CD4-positive, alpha-beta T cell treated with Interleukin-2 at 100 ng/mL for 4 hours (primary cell): ENCODE measurements around the gene ENOX1.
A peak's percentile ranks its signal among the peaks of the same experiment; 100 is the strongest.
"Not testable (repeated sequence)": the region's sequence is repeated elsewhere in the genome, so short reads cannot be mapped to it uniquely, and the experiment has no call there.

Experiments used
- DNase-seq: peaks from one replicate; pipeline ENCODE4 v3.0.0-alpha.2; 2020; ENCODE audit warnings: low spot score

ENOX1 gene

DNA sequence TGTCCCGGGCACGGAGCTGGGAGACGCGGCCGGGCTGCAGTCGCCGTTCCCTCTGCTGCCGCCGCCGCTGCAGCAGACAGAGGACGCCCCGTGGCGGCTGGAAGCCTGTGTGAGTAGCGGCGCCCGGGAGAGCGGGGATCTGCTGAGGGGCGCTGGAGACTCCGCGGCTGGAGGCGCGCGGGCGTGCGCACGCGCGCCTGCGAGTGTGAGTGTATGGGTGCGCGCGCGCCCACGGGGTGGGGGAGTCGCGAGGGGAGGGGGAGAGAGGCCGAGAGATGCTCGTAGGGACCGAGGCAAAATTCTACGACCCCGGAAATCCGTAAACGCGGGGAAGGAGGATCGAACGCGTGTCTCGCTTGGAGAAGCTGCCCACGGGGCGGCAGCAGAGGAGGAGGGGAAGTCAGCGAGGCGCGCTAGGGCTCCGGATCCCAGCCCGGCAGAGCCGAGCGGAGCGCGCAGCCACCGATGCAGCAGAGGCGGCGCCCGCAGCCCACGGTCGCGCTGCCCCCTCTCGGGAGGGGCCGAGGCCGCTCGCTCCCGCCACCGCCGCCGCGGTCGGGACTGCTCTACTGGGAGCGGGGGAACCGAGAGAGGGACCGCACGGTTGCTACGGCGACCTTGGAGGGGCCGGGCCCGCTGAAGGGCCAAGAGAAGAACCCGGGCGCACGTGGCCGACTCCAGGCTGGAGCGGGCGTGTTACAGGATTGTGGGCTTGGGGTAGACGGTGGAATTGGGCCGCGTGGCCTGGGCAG is at the start of gene ENOX1:
Gene ENOX1, minus strand, starts transcription at position 207 of the 752 bp plus-strand sequence.
- DNase-seq: no peak

DNA sequence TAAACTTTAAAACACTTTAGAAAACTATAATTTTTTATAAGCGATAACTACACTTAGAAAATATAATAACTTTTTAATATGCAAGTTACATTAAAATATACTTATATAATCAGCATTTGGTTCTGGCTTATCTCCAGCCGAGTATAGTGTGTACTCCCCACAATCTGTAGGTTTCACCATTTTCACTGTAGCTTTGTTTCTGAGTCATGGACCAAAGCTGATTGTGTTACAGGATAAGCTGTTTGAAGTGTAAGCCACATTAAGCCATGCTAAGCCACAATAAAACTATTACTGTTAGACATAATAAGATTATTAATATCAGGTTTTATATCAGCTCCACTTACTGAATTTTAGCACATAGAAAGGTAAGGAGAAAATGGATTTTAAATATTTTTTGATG is 48.9 kb upstream of the ENOX1 start:
- DNase-seq: no peak

DNA sequence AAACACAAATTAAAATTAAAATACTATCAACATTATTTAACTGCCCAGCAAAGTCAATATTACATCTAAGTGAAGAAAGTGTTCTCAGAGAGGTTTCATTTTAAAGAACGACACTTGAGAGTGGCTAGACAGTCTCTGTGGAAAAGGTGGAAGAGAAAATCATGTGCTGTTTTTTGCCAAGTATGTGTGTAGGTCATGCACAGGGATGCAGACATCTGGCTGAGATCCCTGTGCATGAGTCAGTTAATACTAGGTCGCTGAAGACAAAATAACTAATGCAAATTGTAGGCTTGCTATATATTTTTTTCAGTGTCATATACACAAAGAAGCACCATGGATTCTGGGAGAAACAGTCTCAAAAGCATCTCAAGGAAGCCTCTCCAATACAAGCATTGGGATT is 44.3 kb upstream of the ENOX1 start:
- no peak for DNase-seq

DNA sequence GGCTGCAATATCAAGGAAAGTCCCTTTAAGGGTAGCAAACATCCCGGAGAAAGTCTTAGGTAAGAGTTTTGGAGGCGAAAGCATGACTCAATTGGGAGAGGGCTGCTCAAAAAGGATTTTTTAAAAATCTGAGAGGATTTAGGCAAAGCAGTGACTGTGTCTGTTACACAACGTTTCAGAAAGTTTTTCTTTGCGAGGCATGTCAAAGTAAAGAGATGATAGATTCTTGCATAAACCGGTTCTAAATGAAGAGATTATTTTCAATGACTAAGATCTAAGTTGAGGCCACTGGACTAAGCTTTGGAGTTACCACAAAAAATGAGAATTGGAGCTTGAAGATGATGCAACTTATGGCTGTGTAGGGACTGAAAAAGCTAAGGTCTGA is 43.7 kb upstream of the ENOX1 start:
- no peak for DNase-seq

DNA sequence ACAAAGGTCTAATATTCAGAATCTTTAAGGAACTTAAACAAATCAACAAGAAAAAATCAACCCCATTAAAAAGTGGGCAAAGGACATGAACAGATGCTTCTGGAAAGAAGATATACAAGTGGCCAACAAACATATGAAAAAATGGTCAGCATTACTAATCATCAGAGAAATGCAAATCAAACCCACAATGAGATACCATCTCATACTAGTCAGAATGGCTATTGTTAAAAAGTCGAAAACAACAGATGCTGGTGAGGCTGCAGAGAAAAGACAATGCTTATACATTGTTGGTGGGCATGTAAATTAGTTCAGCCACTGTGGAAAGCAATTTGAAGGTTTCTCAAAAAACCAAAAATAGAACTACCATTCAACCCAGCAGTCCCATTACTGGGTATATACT is 37.9 kb upstream of the ENOX1 start:
- DNase-seq: not testable (repeated sequence)

DNA sequence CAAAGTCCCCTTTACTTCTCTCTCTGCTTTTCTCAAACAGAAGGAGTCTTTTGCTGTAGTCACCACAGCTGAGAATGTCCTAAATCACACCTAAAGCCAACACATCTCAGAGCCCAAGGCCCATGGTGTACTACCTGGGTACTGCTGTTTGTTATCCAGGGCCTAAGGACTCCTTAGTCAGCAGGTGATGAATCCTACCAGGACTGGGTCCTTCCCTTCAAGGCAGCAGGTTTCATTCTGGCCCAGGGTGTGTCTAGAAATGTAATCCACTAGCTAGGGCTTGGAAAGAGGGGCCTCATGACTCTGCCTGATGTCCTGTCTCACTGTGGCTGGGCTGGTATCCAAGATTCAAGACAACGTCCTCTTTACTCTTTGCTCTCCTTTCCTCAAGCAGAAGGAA is 36.2 kb upstream of the ENOX1 start:
- DNase-seq: no peak

DNA sequence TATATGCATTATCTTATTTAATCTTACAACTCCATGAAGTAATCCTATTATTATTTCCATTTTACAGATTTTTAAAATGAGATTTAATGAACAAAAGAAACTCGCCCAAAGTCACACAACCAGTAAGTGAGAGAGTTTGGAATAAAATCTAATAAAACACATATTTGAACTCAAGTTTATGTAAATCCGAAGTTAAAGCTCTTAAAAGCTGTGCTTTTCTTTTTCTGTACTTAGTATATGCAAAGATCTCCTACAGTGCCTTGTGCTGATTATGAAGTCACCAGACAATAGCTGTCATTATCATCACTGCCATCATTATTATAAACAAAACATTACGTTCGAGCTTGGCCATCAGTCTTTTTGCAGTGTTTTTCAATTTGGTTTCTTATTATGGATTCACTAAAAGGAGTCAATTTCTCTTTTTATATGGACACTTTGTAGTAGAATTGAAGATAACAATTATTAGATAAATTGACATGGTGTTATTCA is 29.7 kb upstream of the ENOX1 start:
- DNase-seq: no peak

DNA sequence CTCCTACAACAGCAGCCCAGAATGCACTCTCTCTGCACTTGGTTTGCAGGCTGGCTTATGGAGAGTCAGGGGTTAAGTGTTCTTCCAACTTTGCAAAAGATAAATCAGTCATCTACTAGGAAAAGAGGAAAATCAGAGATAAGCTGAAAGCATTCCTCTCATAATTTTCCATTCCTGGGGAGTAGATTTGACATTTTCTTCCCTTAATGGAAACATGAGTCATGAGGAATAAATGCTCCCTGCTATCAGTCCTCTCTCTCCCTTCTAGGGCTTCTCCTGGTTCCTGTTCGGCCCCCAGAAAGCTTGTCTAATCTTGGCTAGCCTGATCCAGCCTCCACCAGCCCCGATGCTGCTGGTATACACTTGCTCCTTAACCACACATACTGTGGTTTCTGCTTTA is 28.4 kb upstream of the ENOX1 start:
- no peak for DNase-seq

DNA sequence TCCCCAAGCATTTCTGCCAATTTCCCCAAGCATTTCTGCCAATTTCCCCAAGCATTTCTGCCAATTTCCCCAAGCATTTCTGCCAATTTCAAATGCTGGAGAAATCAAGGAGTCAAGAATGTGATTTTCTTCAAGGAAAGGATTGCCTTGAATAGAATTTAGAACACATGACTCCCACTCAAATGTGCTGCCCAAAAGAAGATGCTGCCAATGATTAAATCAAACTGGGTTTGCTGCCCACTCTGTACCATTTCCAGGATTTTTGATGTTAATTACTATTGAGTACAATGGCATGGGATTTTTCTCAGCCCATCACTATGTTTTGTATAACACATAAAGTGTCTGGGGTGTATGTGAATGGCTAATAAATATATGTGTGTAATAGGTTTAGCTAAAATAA is 21.9 kb upstream of the ENOX1 start:
- no peak for DNase-seq

DNA sequence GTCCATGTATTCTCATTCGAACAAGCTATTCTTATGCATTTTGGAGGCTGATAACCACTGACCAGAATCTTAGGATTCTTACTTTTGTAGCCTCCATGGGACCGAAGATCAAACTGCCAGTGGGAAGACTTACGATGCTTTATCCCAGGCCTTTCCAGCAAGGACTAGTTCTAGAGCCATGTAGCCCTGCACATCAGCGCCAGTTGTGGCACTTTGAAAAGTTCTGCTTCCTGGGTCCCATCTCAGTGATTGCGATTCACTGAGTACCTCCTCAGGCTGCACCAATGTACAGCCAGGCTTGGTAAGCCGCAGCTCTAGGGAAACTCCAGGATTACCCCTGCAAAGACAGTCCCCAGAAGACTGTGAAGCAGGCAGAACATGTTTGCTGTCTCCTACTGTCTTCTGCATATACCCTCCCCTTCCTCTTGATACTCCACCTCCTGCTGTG is 18.9 kb upstream of the ENOX1 start:
- no peak for DNase-seq

DNA sequence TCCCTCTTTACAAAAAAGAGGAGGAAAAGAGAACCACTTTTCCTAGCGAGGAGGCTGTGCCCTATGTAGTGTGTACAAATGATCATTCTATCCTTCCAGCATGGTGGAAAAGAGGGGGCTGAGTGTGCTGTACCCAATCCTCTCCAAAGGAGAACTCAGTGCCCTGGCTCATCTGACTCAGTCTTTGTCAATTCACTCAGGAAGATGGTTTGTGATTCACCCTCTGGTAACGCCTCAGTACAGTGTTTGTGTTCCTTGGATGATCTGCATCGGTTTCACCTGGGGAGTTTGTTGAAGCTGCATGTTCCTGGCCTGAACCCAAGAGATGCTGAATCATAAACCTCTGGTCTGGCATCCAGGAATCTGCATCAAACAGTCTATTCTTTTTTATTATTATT is 18.3 kb upstream of the ENOX1 start:
- DNase-seq: no peak

DNA sequence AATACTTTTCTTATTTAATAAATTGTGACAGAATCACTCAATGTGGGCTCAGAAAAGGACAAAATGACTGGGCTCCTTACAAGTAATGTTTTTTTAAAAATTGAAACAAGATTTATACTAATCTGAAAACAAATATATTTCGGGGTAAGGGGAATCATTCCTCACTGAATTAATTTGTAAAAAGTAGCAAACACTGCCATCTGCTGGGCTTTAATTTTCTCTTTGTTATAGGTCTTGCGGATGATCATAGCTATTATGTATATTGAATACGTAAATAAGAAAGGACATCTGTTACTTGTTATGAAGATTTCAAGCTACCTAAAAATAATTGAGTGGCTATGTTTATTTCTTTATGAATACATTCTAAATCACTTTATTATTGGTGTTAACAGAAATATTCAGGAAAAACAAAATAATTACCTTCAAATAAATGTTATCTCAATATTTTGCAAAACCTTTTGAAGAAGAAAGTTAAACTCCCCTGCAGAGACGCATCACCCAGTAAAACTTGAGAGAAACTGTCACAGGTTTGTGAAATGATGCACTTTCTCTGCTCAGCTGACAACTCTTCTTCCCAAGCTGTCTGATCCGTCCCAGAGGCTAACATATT is 17.8 kb upstream of the ENOX1 start:
- peak; percentile 63 for DNase-seq

DNA sequence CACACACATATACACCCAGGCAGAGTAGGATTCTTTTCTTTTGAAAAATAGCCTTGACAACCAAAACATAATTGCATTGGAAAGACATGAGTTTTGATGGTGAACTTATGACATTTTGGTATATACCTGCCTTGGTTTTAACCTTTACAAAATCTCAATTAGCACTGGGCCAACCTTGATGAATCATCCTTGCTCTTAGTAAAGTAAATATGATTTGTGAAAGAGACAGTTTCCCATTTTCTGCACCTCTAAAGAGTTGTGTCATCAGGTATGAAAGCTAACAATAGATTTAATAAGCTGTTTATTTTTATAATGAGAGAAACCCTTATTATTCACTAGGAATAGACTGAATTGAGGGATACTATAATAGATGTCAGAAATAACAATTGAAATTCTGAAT is 15.7 kb upstream of the ENOX1 start:
- DNase-seq: no peak

DNA sequence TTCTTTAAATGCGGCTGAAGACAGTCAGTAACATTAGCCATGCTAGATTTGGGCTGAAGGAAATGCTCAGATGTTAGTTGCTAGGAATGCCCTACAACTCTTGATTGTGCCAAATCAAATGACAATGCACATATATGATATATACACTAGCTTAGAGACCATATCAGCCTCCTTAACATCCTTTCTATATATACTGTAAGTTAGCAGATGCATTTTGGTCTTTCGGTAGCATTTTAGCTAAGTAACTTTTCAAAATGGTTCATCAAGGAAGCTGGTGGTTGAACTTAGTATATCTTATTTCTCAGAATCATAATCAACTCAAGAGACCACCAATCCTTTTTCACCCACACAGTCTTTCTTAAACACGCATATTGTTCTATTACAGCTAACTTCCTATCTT is 14.1 kb upstream of the ENOX1 start:
- DNase-seq: no peak

DNA sequence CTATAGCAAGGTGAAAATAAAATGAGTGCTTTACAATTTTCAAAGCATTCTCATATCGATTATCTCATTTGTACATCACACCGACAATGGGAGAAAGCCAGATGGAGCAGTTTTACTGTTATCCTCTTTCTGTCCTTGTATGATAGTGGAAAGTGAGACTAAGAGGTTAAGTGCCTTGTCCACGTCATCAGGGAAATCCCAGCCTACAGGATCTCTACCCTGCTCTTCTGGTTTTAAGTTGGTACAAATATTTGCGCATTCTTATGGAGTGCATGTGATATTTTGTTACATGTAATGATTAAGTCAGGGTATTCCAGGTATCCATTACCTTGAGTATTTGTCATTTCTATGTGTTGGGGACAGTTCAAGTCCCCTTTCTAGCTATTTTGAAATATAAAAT is 12.4 kb upstream of the ENOX1 start:
- DNase-seq: no peak

DNA sequence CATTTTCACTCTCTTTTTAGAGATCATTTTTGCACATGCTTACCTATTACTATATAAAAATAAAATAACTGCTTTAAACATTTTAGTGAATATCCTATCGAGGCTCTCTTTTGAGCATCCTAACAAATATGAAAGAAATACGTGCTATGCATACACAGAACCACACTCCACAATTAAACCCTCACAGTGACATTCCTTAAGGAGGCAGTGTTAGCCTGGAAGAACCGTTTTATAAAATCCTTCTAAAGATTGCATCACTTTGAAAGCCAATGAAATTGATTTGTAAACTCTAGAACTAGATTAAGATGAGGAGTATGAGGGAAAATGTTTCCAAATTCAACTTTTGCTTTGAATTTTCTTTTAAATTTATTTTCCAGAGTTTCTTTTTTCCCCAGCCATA is 11.1 kb upstream of the ENOX1 start:
- no peak for DNase-seq

DNA sequence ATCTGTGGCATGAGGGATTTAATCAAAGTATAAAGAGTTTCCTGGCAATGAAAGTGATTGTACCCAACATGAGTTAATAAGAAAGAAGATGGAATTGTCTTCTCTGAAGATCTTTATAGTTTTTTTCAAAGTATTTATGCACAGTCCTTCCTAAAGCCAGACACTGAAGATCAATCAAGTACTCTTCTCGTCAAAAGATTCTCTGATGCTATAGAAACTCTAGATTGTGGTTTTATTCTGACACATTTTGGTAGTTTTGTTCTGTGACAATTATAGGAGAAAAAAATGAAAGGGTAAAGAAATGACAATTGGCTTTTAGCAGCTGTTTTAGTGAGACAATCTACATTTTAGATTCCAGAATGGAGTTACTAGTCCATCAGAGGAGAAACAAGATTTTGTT is 10.4 kb upstream of the ENOX1 start:
- no peak for DNase-seq

DNA sequence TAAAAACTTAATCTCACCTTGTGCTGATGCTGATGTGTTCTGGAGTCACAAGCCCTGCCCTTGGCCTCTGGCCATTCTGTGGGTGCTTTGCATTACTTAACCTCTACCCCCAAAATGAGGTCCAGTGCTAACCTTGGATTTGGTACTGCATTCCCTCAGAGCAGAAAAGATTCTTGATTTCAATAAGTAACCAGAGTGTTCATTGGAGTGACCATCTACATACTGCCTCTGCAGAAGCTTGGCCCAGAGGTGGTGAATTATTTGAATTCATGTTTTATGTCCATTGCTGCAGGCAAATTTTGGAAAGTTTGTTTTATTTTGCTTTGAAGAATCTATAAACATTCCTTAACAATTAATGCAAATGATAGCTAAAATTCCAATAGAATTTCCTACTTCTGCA is 7.6 kb upstream of the ENOX1 start:
- no peak for DNase-seq

DNA sequence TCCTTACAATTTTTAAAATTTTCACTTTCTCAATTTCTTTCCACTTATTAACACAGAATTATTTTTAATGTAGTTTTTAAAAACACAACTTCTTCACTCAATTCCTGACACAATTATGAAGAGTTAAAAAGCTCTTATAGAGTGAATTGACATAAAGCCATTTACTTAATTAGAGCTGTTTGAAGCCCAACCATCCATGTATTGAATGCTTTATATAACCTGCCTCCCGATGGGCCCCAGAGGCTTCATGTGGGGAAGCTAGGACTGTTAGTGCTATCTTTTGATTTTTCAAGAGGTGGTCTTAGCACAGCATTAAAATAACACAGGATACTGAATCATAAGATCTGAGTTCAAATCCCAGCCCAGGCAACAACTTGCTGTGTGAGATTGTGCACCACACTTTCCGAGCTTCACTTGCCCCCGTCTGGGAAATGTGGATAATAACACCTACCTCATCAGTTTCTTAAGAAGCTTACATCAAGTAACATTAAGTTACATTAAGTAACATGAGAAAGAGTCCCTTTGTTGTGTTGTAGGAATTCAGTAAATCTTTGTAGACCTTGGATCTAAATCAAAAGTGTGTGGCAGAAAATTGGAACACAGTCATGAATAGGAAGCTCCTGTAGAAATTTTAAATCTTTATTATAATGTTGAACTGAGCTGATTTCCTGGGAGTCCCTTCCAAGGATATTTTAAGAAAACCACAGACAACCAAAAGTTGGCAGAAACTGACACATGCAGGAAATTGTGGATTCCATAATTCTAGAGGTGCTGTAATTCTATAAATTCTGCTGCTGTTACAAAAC is 5.5 kb upstream of the ENOX1 start:
- DNase-seq: no peak

DNA sequence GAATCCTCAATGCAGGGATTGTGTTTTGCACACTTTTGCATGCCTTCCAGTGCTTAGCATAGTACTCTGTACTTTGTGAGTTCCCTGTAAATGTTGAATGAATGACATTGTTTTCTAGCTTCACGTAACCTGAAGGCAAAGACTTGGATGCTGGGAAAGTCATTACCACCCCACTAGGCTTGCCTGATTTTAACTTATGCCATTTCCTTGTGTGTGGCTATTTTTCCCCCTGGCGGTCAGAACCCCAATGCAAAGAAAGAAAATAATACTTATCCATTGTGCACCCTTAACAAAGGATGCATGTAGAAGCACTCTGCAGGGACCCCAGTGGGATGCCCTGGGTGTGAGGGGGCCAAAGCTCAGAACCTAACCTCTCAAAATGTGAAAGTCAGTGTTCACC is 1.2 kb upstream of the ENOX1 start:
- no peak for DNase-seq

DNA sequence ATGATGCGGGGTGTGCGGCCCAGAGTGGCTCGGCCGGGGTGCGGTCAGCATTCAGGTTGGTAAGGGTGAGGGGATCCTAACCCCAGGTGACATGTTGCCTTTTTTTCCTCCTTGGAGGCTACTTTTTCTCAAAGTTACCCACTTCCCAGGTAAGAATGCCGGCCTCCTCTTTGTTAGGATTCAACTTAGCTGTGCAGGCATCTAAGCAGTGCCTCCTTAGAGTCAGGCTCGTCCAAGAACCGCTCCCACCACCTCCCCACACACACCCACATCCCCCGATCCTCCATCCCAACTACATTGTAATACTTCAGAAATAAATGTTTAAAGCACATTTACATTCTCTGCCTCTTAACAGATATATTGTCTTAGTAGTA is 733 bp upstream of the ENOX1 start:
- DNase-seq: no peak

DNA sequence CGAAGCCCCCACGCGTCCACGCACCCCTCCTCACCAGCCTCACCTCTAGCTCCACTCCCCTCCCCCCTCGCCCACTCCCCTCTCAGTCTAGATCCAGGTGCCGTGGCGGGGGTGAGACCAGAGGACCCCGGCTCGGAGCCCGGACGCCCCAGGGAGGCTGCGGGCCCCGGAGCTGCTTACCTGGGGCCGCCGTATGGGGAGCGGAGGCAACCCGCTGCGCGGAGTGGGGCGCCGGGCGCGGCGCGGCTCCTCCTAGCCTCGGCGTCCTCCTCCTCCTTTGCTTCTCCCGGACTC is 353 bp downstream of the ENOX1 start:
- DNase-seq: no peak
